Testis (tissue), 2 donors: ENCODE results near the gene TENT4A.

Experiments
- POLR2A ChIP-seq: fragments of 450-650 bp; IDR thresholded peaks from one replicate; pipeline ENCODE4 v1.6.1; 2017; ENCODE audit warnings: antibody characterized with exemption, mild to moderate bottlenecking, moderate library complexity
- TF ChIP-seq, protein P1 (sequence below), 3 experiments: fragments of 450-650 bp in 2 of 3; fragments of 200-600 bp in 1 of 3; sonication (generic) in 1 of 3; IDR thresholded peaks; one replicate each; pipeline ENCODE4 v1.5.1; 2016 to 2019; ENCODE audit warnings: antibody characterized with exemption in 3 of 3, mild to moderate bottlenecking in 2 of 3, moderate library complexity in 1 of 3

DNA sequence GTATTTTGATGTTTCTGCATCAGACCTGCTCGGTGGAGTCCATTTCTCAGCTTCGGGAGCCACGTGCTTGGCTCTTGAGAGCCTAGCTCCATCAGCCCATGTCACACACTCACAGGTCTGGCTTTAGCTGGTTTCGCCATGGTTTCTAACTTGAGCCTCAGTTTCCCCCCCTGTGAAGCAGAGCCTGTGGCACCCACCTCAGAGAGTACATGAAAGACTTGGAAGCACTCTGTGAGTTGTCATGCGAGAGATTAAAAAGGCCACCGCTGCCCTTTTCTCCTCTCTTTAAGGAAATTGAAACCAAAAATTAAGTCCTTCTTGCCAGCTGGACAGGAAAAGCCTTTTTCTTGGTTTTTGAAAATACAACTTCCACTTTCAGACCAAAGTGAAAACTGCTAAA, 8.8 kb downstream of the TENT4A start:
- TF ChIP-seq, protein P1, sequence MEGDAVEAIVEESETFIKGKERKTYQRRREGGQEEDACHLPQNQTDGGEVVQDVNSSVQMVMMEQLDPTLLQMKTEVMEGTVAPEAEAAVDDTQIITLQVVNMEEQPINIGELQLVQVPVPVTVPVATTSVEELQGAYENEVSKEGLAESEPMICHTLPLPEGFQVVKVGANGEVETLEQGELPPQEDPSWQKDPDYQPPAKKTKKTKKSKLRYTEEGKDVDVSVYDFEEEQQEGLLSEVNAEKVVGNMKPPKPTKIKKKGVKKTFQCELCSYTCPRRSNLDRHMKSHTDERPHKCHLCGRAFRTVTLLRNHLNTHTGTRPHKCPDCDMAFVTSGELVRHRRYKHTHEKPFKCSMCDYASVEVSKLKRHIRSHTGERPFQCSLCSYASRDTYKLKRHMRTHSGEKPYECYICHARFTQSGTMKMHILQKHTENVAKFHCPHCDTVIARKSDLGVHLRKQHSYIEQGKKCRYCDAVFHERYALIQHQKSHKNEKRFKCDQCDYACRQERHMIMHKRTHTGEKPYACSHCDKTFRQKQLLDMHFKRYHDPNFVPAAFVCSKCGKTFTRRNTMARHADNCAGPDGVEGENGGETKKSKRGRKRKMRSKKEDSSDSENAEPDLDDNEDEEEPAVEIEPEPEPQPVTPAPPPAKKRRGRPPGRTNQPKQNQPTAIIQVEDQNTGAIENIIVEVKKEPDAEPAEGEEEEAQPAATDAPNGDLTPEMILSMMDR (IDR thresholded peaks at IDR 0.05), result no peak
- TF ChIP-seq POLR2A, result no peak
